ENCODE results near the gene ATXN10.

ATXN10 gene

GRCh38 chr22:45866126-45866645 lies 194.6 kb downstream of the ATXN10 start:
- FAIRE-seq, result no peak

- FAIRE-seq, result no peak
These were observed 195.0 kb downstream of the ATXN10 start for GRCh38 chr22:45866646-45867117.

DNA sequence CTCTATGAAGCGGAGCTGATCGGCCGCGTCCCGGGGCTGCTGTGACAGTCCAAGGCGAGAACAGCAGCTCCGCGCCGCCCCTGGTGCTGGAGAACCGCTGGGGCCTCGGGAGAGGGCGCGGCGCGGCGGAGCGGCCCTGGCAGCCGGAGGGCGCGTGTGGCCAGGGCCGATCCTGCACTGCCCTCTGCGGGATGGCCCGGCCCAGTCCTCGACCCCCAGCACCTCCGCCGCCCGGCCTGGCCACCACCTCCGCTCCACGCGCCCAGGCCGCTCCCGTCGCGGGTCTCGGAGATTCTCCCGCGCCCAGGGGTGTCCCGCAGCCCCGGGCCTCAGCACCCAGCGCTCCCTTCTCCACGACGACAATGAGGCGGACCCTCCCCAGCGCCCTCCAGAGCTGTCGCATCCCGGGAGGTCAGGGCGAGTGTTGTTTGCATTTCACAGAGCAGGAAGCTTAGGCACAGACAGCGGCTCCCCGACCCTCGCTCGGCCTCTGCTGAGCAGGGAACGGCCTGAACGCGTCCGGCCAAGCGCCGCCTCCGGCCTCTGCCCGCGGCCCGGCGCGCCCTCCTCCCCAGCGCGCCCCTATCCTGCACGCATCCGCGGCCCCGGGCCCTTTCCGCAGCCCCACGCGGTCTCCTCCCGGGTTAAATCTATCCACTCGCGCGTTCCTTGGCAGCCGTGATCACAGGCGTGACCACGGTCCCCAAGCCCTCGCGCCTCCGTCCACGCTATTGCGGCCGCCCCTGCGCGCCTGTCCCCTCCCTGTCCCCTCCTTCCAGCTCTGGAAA lies 195.7 kb downstream of the ATXN10 start:
- FAIRE-seq, result no peak

- FAIRE-seq, result no peak
These were observed 196.4 kb downstream of the ATXN10 start for GRCh38 chr22:45867906-45868555.

GRCh38 chr22:45868571-45869339 lies 197.1 kb downstream of the ATXN10 start:
- FAIRE-seq, result no peak

- FAIRE-seq, result no peak
These were observed 197.8 kb downstream of the ATXN10 start for GRCh38 chr22:45869340-45869847.

DNA sequence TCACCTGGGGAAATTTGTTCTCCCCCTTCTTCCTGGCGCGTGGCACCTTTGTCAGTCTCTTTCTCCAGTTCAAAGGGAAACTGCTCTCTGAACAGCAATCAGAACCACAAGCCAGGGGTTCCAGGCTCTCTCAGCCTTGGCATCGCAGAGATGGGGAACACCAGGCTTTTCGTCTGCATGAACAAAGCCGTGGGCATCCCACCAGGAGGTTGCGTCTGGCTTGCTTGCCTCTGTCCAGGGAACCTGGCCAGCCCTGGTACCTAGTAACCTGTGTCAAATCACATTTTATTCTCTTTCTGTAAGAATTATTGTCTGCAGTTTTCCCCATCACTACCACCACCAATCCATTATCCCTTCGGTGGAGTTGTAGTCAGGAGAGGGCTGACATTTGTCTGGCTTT lies 198.4 kb downstream of the ATXN10 start:
- no peak for FAIRE-seq

- no peak for FAIRE-seq
These were observed 200.1 kb downstream of the ATXN10 start for GRCh38 chr22:45871721-45872120.

DNA sequence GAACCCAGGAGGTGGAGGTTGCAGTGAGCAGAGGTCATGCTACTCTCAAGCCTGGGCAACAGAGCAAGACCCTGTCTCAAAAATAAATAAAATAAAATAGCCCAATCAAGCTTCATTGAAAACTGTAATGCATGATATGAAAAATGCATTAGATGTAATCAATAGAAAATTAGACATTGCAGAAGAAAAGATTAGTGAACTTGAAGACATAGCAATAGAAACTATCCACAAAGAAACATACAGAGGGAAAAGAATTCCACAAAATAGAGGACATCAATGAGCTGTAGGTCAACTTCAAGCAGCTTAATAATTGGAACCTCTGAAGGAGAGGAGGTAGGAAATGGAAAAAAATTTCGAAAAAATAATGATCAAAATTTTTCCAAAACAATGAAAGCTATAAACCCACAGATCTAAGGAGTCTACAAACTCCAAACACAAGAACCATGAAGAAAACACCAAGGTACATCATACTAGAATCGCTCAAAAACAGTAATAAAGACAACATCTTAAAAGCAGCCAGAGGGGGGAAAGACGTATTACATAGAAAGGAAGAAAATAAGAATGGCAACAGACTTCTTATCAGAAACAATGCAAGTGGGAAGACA lies 201.1 kb downstream of the ATXN10 start:
- no peak for FAIRE-seq

- FAIRE-seq, result no peak
These were observed 204.8 kb downstream of the ATXN10 start for GRCh38 chr22:45876136-45877035.

- no peak for FAIRE-seq
These were observed 205.4 kb downstream of the ATXN10 start for GRCh38 chr22:45877036-45877380.

GRCh38 chr22:45877651-45878050 lies 206.0 kb downstream of the ATXN10 start:
- no peak for FAIRE-seq

DNA sequence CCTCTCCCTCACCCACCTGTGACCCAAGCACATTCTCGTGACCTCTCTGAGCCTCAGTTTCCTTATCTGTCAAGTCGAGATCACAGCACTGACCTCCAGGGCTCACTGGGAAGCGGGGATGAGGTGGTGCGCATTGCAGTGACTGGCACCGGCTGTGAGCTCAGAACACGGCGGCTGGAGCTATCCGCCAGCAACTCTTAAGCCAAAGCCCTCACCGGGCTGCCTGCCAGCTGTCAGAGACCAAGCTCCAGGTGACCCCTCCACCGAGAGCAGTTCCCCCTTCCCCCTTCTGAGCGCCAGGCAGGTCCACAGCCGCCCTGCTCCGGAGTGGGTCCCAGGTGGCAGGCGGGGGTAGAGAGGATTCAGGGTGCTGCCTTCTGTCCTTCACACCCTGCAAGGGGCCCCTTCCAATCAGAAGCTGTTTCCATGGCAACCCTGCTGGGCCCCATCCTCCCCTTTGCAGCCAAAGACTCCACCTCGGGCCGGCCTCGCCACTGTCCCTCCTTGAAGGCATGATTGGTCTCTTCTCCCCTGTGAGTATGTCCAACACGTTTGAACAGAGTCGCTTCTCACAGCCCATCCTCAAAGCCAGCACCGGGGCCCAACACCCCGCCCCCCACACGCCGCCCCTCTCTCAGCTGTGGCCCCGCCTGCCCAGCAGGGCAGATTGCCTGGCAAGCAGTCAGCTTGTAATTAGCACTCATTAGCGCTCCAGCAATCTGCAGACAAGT lies 206.6 kb downstream of the ATXN10 start:
- no peak for FAIRE-seq

- no peak for FAIRE-seq
These were observed 207.4 kb downstream of the ATXN10 start for GRCh38 chr22:45878901-45879551.

DNA sequence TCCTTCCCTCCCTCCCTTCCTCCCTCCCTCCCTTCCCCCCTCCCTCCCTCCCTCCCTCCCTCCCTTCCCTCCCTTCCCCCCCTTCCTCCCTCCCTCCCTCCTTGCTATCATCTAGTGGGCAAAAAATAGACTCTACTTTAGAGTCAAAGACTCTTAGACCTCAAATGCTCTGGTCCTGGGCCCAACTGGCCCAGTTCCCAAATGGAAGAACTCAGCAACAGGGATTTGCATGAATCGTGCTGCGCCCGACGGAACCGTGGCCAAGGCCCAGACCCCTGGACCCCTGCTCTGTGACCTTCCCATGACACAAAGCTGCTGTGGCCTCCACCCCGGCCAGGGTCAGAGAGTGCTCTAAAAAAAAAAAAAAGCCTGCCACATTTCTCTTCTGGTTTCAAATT lies 207.9 kb downstream of the ATXN10 start:
- no peak for FAIRE-seq

DNA sequence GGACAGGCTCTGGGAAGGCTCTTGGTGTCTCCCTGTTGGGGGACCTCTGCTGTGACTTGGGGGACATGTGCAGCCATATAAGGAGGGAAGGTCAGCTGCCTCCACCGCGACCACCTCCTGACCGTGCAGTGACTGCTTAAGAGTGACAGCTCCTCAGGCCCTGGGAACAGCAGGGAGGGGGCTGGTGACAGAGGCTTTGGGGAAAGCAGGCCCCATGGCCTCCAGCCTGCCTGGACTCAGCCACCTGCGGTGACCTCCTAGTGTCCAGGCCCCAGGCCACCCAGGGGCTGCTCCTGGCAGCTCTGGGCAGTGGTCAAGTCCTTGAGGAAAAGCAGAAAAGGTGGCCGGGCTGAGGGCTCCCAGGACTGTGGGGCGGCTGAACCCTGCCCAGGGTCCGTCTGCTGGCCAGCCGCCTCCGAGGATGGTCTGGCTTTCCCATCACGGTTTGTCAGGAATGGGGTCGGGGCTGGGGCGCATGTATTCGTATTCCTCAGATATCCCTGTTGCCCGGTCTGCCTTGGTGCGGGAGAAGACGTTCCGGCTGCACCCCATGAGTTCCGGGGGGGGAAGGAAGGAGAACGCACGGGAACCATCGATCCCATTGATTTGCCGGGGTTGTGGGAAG lies 208.6 kb downstream of the ATXN10 start:
- no peak for FAIRE-seq

DNA sequence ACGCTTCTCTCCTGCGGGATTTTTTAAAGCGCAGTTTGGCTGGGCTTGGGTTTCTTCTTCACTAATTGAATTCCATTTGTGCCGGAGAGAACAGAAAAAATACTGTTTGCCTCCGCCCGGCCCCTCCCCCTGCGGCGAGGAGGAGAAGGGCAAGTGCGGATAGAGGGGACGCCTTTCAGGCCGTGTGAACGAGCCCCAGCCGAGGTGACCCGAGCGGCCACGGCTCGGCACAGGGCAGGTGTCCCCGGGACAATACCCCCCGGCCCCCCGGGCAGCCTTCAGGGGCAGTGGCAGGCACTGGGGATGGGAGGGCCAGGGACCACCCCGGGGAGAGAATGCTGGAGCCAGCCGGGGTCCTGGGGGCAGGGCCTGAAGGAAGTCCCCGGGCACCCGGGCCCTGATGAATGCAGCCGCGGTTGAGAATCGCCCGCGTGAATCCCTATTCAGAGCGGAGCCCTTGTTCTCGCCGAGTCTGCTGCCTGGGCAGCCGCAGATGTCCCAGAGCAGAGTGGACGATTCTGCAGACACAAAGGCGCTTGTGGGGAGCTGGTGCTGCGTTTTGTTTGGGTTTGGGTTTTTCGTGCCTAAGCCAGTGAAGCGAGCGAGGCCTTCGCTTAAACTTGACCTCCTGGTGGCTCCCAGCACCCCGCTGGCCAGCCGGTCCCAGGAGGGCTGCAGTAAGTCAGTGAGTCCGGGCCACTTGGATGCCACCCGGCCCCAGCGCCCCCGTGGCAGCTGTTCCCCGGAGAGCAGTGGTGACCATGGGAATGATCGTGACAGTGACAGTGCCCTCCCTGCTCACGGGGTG lies 209.3 kb downstream of the ATXN10 start:
- no peak for FAIRE-seq

- FAIRE-seq, result no peak
These were observed 209.9 kb downstream of the ATXN10 start for GRCh38 chr22:45881524-45881875.
